GM12891 (cell line): ENCODE results near the gene MACROH2A1.
A peak's percentile ranks its signal among the peaks of the same experiment; 100 is the strongest.

Experiments
- DNase-seq: peaks from one replicate; pipeline ENCODE4 v3.0.0; 2011; ENCODE audit warnings: low spot score; ENCODE audit not compliant: insufficient read length
- FAIRE-seq: peaks from 2 replicates; lab custom pipeline; 2011; peaks lifted over from hg19 to GRCh38; lab: Jason Lieb, UNC
- PAX5 ChIP-seq: IDR thresholded peaks from 2 replicates; pipeline ENCODE4 v1.6.1; 2011; ENCODE audit warnings: low read length, moderate library complexity, mild to moderate bottlenecking; ENCODE audit not compliant: insufficient read depth, severe bottlenecking
- POLR2A ChIP-seq: IDR thresholded peaks from 2 replicates; pipeline ENCODE4 v1.6.1; 2011; ENCODE audit warnings: low read depth, low read length, control low read depth
- POLR2AphosphoS5 ChIP-seq: IDR thresholded peaks from 2 replicates; pipeline ENCODE4 v1.6.1; 2011; ENCODE audit warnings: low read depth, low read length, control low read depth
- POU2F2 ChIP-seq: IDR thresholded peaks from 2 replicates; pipeline ENCODE4 v1.6.1; 2011; ENCODE audit warnings: low read depth, mild to moderate bottlenecking, control low read depth, low read length, moderate library complexity
- SPI1 ChIP-seq: IDR thresholded peaks from 2 replicates; pipeline ENCODE4 v1.6.1; 2011; ENCODE audit warnings: low read depth, low read length, control low read depth
- TAF1 ChIP-seq: IDR thresholded peaks from 2 replicates; pipeline ENCODE4 v1.6.1; 2011; ENCODE audit warnings: low read depth, low read length, control low read depth

The MACROH2A1 gene

DNA sequence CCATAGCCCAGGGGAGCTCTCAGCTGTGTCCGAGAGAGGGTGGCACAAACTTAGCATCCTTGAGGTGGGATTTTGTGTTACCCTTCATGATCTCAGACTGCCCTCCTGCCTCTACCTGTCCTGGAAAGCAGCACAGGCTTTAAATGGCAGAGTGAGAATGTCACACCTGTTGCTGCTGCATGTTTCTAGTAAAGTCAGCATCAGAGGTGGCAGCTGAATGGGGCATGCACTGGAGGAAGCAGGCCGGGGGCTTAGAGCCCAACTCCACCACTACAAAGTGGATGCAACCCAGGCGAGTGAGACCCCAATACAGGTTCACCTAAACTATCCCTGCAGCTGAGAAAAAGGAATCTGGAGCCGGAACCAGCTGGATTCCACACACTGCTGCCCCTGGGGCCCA, 51.6 kb downstream of the MACROH2A1 start:
- DNase-seq, result no peak
- no peak for FAIRE-seq
- no peak for TF ChIP-seq PAX5
- no peak for TF ChIP-seq TAF1
- TF ChIP-seq POU2F2, result no peak
- TF ChIP-seq POLR2AphosphoS5, result no peak
- no peak for TF ChIP-seq POLR2A
- TF ChIP-seq SPI1, result no peak

DNA sequence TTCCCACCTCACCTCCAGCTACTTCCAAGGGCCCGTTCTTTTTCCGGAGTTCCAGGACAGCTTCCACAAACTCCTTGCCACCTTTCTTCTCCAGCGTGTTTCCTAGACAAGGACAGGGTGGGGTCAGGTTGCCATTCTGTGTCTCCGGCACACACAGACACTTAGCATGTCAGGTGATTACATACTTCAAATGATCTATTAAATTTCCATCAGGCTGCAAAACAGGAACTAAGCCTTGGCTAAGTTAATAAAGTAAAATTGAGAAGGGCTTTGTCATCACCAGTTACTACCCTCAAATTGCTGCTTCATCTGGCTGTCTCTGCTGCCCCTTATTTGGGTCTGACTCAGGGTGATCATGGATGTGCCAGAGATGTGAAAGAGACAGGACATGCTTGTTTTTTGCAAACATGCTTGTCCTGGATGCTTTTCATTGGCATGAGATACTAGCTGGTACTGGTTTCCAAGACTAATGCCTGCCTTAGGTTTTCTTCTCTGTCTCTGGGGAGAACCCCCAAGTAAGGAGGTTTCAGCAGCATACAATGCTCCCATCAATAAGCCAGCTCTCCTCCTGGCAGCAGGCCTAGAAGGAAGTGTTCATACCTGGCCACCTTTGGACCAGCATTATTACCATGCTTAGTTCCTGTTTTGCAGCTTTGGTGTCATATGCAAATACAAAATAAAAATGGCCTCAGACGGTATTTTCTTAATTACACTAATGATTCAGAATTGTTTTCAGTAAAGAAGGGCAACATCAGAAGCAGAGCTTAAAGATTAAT, 52.9 kb downstream of the MACROH2A1 start:
- FAIRE-seq, result peak; percentile 16

DNA sequence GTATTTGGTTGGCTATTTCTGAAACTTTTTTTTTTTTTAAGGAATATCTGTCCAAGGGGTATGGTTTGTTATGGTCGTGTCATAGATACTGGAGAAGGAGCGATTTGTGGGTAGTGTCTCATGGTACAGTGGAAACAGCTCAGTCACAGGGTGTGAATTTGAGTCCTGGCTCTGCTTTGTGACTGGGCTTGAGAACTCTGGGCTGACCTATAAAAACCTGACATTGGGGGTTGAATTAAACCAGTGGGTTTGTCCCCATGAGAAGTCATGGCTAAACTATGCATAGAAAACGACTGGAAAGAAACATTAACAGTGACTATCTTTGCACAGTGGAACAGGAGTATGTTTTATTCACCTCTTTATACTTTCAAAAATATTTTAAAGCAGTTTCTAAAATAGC, 54.7 kb downstream of the MACROH2A1 start:
- TF ChIP-seq POLR2A, result no peak
- no peak for TF ChIP-seq POU2F2
- TF ChIP-seq SPI1, result no peak
- TF ChIP-seq POLR2AphosphoS5, result no peak
- TF ChIP-seq PAX5, result no peak
- no peak for TF ChIP-seq TAF1
- no peak for FAIRE-seq
- no peak for DNase-seq

More for the DNA sequence above, 52.9 kb downstream of the MACROH2A1 start:
- TF ChIP-seq POLR2A (no peak), SPI1 (no peak), POU2F2 (no peak), POLR2AphosphoS5 (no peak), PAX5 (no peak), TAF1 (no peak)
- DNase-seq, result no peak

DNA sequence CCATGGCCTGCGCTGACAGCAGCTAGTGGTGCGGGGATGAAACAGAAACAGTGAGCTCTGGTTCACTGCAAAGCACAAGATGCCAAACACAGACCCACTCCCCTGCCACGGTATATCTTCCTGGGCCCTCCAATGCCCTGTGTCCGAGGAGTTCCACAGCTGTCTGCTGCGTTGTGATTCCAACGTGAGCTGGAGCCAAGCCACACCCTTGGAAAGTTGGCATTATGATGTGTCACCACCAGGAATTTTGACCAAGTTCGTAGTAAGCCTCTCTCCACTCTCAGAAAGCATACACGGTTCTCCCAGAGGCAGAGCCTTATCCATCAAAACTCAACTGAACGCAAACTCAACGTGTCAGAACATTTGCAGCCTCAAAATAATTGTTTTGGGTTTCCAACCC, 55.6 kb downstream of the MACROH2A1 start:
- TF ChIP-seq POLR2A, result no peak
- no peak for TF ChIP-seq TAF1
- no peak for TF ChIP-seq POLR2AphosphoS5
- no peak for TF ChIP-seq SPI1
- no peak for TF ChIP-seq POU2F2
- DNase-seq (no peak), FAIRE-seq (no peak)

DNA sequence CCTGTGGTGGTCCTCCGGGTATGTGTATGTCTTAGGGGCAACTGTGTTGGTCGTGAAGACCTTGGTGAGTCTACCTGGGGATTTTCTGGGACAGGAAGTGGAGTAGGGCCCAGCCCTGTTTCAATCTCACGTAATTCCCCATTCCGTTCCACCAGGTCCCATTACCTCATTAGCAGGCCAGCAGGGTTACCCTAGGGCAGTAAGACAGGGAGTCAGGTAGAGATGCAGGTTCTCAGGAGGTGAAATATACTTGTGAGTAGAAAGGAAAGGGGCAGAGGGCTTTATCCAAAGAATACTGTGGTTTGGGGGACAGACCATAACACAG, 56.5 kb downstream of the MACROH2A1 start:
- no peak for FAIRE-seq
- DNase-seq, result no peak
- TF ChIP-seq TAF1 (no peak), POLR2AphosphoS5 (no peak), POLR2A (no peak), POU2F2 (no peak), PAX5 (no peak), SPI1 (no peak)

DNA sequence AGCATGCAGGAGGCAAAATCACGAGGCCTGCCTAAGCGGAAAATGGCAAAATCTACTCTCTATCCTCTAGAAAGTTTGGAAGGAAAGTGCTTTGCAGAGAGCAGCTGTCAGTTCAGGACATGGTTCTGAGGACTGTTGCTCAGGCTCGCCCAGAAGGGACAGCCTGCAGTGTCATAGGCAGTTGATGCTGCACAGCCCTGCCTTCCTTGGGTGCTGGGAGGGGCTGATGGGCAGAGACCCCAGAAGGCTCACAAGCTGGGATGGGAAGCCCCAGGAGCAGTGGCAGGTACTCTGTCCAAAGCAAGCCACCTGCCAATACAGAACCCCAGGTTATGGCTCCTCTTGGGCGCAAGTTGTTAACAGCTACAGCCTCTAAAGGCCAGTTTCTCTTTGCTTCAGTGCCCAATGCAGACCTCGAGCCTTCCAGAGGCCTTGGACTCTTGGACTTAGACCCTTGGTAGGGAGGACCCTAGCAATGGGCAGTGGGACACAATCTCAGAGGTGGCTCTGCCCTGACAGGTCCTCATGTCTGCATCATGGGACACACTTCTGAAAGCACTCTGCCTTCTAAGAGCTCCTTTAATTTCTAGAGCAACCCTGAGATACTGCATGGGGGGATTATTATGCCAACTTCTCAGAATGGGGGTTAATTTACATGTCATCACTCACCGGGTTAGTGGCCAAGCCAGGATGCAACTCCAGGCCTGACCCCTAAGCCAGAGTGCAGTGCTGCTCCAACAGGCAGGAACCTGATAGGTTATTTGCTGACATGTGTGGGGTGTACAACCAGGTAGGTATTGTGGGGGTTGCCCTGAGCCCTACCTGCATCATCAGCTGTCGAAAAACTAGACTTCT, 57.1 kb downstream of the MACROH2A1 start:
- TF ChIP-seq PAX5 (no peak), POLR2A (no peak), SPI1 (no peak)
- FAIRE-seq, result no peak
- no peak for DNase-seq

DNA sequence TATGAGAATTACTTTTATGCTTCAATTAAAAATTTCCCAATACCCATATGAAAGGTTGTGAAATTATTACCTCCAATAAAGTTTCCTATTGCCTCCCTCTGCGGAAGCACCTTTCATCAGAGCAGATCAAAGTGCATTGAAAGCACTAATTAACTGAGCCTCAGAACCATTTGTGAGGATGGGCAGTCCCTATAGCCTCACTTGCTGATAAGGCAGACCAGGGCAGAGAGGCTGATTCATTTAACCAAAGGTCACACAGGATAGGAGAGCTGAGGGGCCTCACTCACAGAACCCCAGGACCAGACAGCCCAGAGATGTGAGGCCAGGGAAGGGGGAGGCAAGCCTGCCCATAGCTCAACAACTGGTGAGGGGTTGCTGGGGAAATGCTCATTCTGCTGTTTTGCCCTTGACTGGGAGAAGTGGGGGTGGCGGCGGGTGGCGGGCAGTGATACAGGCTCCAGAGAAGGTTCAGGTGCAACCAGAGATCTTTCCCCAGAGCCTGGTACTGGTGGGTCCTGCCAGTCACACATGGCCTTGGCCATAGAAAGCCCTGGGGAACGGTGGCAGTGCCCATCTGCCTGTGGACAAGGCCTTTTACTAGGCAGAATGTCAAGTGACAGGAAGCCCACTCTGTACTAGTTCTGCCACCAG, 57.9 kb downstream of the MACROH2A1 start:
- no peak for DNase-seq
- FAIRE-seq, result no peak
- TF ChIP-seq PAX5 (no peak), TAF1 (no peak), POU2F2 (no peak), POLR2A (no peak), SPI1 (no peak), POLR2AphosphoS5 (no peak)

DNA sequence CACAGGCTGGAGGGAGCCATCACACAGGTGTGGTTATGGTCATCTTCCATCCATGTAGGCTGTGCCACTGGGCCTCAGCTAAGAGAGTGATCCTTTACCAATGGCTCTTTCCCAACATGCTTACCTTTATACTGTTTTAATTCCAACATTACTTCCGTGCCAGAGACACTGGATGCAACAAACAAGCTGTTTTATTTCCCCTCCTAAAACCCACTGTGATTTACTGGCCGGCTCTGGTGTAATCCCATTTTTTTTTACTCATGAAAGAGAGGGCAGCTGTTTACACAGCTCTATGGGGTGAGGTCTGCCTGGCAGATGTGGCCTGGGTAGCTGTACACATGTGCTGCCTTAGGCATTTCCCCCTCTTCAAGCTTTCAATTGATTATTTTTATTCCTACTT, 58.5 kb downstream of the MACROH2A1 start:
- DNase-seq (no peak), FAIRE-seq (no peak)
- TF ChIP-seq TAF1, result no peak
- TF ChIP-seq POU2F2, result no peak
- TF ChIP-seq POLR2A, result no peak
- TF ChIP-seq PAX5, result no peak
- TF ChIP-seq POLR2AphosphoS5, result no peak
- no peak for TF ChIP-seq SPI1

DNA sequence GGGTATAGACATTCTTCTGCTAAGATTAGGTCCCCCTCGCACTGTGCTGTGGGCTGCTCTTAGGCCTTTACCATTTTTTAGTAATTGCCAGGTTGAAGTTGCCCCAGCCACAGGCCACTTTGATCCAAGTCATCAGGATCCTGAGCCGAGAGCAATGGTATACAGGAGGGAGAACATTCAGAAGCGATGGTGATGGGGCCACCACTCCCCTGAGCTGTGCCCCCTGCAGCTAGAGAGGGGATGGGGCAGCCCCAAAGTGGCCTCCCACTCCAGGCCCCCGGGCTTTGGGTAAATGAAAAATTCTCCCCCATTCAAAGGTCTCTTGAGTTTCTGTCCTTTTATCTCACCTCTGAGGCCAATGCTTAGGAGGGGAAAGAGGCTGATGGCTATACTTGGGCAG, 59.4 kb downstream of the MACROH2A1 start:
- no peak for FAIRE-seq

DNA sequence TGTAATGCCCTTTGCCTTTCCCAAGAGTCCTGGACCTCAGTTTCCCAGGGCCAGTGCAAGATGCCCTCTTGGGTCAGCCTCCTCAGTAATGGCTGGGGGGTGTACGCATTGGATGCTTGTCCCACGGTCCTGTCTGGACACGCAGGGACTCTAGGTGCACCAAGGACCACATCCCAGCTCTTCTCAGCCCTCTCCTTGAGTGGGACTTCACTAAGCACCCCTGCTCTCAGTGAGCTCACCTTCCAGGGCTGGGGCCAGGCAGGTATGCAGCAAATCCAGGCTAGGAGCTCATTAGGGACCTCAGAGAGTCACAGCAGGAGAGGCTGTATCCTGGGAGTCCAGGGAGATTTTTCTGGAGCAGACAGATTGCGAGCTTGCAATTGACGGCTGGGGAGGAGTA, 59.8 kb downstream of the MACROH2A1 start:
- TF ChIP-seq POU2F2 (no peak), POLR2AphosphoS5 (no peak), SPI1 (no peak), PAX5 (no peak), POLR2A (no peak), TAF1 (no peak)
- DNase-seq, result no peak
- no peak for FAIRE-seq

More for the DNA sequence above, 59.4 kb downstream of the MACROH2A1 start:
- DNase-seq, result no peak
- TF ChIP-seq TAF1 (no peak), POU2F2 (no peak), PAX5 (no peak), SPI1 (no peak), POLR2A (no peak), POLR2AphosphoS5 (no peak)
